ENCODE results near the gene MAP4K3. TPM values are rescaled to one million over a fixed set of nuclear protein-coding genes. Genes with fewer than 3 reads are reported as not detected.

MAP4K3 gene
- total RNA-seq, 1 donor from 2014 or later, result 63.6 TPM

DNA sequence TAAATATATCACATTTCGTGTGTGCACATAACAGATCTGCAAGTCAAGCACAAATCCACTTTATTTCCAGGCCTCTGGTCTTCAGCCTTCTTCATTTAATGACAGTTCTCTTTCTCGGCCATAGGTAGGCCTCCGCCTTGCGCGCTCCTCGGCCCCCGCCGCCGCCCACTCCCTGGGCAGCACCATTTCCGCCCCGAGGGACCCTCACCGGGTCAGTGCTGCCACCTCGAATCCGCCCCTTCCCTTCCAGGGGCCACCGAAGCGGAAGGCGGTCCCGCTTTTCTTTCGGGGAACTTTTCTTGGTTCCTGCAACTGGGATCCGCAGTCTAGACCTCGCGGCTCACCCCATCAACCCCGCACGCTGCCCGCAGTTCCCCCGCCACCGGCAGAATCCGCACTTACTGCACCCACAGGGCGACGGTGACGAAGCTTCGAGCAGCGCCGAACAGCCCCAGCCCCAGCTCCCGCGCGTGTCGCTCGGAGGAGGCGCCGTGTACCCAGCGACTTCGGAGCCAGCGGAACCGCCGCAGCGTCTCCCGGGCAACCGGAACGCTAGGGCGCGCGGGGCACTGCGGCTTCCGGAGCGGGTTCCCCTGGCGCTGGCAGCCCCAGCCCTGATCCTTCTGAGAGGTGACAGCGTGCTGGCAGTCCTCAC lies 193.5 kb downstream of the MAP4K3 start, which contains the start of gene CDKL4:
TSS of gene CDKL4 (minus strand) at position 502 of the 655 bp plus-strand sequence.
- TF ChIP-seq, protein P1, sequence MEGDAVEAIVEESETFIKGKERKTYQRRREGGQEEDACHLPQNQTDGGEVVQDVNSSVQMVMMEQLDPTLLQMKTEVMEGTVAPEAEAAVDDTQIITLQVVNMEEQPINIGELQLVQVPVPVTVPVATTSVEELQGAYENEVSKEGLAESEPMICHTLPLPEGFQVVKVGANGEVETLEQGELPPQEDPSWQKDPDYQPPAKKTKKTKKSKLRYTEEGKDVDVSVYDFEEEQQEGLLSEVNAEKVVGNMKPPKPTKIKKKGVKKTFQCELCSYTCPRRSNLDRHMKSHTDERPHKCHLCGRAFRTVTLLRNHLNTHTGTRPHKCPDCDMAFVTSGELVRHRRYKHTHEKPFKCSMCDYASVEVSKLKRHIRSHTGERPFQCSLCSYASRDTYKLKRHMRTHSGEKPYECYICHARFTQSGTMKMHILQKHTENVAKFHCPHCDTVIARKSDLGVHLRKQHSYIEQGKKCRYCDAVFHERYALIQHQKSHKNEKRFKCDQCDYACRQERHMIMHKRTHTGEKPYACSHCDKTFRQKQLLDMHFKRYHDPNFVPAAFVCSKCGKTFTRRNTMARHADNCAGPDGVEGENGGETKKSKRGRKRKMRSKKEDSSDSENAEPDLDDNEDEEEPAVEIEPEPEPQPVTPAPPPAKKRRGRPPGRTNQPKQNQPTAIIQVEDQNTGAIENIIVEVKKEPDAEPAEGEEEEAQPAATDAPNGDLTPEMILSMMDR (IDR thresholded peaks at IDR 0.05; ENCODE audit: unreplicated experiment), result no peak
- Mint-ChIP-seq H3K9me3 (ENCODE audit: low read depth) (peaks cover 14% of the 10 kb centered on the region), H3K27me3 (no peaks in the 10 kb centered on the region), H3K4me1 (ENCODE audit: low read depth) (peaks cover 3% of the 10 kb centered on the region), H3K4me3 (ENCODE audit: low read depth) (no peak within 1 kb of the TSS), H3K36me3 (ENCODE audit: insufficient read depth) (peaks cover 10% of the 10 kb centered on the region), H3K27ac (no peak within 1 kb of the TSS)
- no peak for DNase-seq (ENCODE audit: low spot score, unreplicated experiment)

DNA sequence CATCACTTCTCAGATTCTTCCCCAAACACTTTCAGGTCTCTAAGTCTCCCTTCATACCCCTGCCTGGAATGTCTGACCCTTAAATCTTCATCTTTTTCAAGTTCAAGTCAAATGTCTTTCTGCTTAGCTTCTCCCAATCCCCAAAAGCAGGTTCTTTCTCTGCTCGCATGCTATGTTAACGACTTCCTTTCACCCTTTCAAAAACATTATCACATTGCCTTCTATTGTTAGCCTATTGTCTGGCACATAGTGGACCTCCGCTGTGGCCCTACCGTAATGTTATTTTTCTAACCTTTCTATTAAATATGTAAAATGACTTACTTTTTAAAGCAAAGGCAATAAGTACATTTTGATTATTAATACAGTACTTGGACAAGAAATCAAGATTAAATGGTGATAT lies 195.5 kb downstream of the MAP4K3 start:
- Mint-ChIP-seq H3K4me3 (ENCODE audit: low read depth) (no peak overlapping the region), H3K4me1 (ENCODE audit: low read depth) (peaks cover 3% of the 10 kb centered on the region), H3K36me3 (ENCODE audit: insufficient read depth) (peaks cover 11% of the 10 kb centered on the region), H3K27ac (no peak overlapping the region), H3K27me3 (no peaks in the 10 kb centered on the region), H3K9me3 (ENCODE audit: low read depth) (peaks cover 17% of the 10 kb centered on the region)
- DNase-seq (ENCODE audit: low spot score, unreplicated experiment), result no peak
- TF ChIP-seq, protein P1 (IDR thresholded peaks at IDR 0.05; ENCODE audit: unreplicated experiment), result no peak

DNA sequence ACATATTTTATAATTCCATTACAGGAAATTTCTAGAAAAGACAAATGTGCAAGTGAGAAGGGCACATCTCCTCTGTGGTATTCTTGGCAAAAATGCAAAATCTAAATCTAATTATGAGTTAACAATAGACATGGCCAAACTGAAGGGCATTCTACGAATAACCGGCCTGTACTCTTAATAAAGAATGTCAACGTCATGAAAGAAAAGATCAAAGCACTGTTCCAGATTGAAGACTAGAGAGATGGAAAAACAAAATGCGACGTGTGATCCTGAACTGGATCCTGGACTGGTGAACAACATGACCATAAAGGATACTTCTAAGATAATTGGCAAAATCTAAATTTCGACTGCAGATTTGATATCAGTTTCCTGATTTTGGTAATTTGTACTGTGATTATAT lies 196.3 kb downstream of the MAP4K3 start:
- H3K36me3 Mint-ChIP-seq (ENCODE audit: insufficient read depth), result peaks cover 17% of the 10 kb centered on the region

DNA sequence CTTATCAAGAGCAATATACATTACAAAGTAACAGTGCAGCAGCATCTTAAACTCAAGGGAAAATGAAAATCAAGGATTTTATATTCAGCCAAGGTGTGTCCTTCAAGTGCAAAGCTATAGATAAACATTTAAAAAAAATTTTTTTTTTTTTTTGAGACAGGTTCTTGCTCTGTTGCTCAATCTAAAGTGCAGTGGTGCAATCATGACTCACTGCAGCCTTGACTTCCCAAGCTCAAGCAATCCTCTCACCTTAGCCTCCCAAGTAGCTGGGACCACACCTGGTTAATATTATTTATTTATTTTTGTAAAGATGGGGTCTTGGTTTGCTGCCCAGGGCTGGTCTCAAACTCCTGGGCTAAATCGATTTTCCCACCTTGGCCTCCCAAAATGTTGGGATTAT lies 202.3 kb downstream of the MAP4K3 start:
- Mint-ChIP-seq H3K4me1 (ENCODE audit: low read depth) (peaks cover under 1% of the 10 kb centered on the region), H3K27me3 (no peaks in the 10 kb centered on the region), H3K36me3 (ENCODE audit: insufficient read depth) (peaks cover 10% of the 10 kb centered on the region), H3K9me3 (ENCODE audit: low read depth) (peaks cover 22% of the 10 kb centered on the region), H3K27ac (no peak overlapping the region), H3K4me3 (ENCODE audit: low read depth) (no peak overlapping the region)
- no peak for DNase-seq (ENCODE audit: low spot score, unreplicated experiment)
- TF ChIP-seq, protein P1 (IDR thresholded peaks at IDR 0.05; ENCODE audit: unreplicated experiment), result no peak

More for the DNA sequence above, 196.3 kb downstream of the MAP4K3 start:
- TF ChIP-seq, protein P1 (IDR thresholded peaks at IDR 0.05; ENCODE audit: unreplicated experiment), result no peak
- Mint-ChIP-seq H3K27me3 (no peaks in the 10 kb centered on the region), H3K4me3 (ENCODE audit: low read depth) (no peak overlapping the region), H3K4me1 (ENCODE audit: low read depth) (peaks cover 3% of the 10 kb centered on the region), H3K9me3 (ENCODE audit: low read depth) (peaks cover 26% of the 10 kb centered on the region), H3K27ac (no peak overlapping the region)
- DNase-seq (ENCODE audit: low spot score, unreplicated experiment), result no peak

DNA sequence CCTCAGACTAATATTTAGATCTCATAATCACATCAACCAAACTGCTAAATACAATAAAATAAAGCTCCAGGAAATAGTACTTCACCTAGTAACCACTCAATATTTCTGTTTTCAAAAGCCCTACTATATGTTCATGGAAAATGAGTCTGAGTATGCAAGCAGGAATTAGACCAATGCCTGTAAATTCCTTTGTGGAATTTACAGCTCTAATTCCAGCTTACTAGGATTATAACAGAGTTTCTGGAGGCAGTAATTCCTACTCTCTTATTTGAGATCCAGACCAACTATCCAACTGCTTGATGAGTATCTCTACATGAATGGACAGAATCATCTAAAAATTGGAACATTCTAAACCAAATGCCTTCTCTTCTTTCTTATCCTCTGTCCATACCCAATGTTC lies 204.9 kb downstream of the MAP4K3 start:
- peaks cover 10% of the 10 kb centered on the region for H3K36me3 Mint-ChIP-seq (ENCODE audit: insufficient read depth)
- peaks cover 18% of the 10 kb centered on the region for H3K9me3 Mint-ChIP-seq (ENCODE audit: low read depth)
- no peak overlapping the region for H3K27ac Mint-ChIP-seq
- H3K4me1 Mint-ChIP-seq (ENCODE audit: low read depth), result peaks cover 13% of the 10 kb centered on the region
- H3K4me3 Mint-ChIP-seq (ENCODE audit: low read depth), result no peak overlapping the region
- TF ChIP-seq, protein P1 (IDR thresholded peaks at IDR 0.05; ENCODE audit: unreplicated experiment), result no peak
- no peaks in the 10 kb centered on the region for H3K27me3 Mint-ChIP-seq
- DNase-seq (ENCODE audit: low spot score, unreplicated experiment), result no peak

Measured in progenitor cell of endocrine pancreas (in vitro differentiated cells).